Esophagus (tissue), 2 donors: ENCODE results near the gene HIBCH. TPM values are rescaled to one million over a fixed set of nuclear protein-coding genes. Genes with fewer than 3 reads are reported as not detected.
"Not testable (repeated sequence)": the region's sequence is repeated elsewhere in the genome, so short reads cannot be mapped to it uniquely, and the experiment has no call there.

ENCODE experiments used
- H3K27ac ChIP-seq, 2 donors: one replicate each; pipeline ENCODE4 v1.5.1; 2013; ENCODE audit warnings: low read depth in 2 of 2, mild to moderate bottlenecking in 2 of 2, inconsistent platforms in 1 of 2, low read length in 1 of 2, moderate library complexity in 1 of 2
- H3K27me3 ChIP-seq, 2 donors: one replicate each; pipeline ENCODE4 v1.6.1; 2013; ENCODE audit warnings: low read length in 2 of 2, control low read depth in 1 of 2, mild to moderate bottlenecking in 1 of 2; ENCODE audit not compliant: insufficient read depth in 2 of 2, control insufficient read depth in 1 of 2
- H3K36me3 ChIP-seq, 2 donors: one replicate each; pipeline ENCODE4 v1.6.1; 2013; ENCODE audit warnings: low read length in 1 of 2; ENCODE audit not compliant: control insufficient read depth in 2 of 2, insufficient read depth in 2 of 2
- H3K4me1 ChIP-seq, 2 donors: one replicate each; pipeline ENCODE4 v1.6.1; 2013; ENCODE audit warnings: low read length in 1 of 2; ENCODE audit not compliant: control insufficient read depth in 2 of 2, insufficient read depth in 2 of 2
- H3K4me3 ChIP-seq, 2 donors: one replicate each; pipeline ENCODE4 v1.5.1; 2013; ENCODE audit warnings: low read length in 2 of 2, mild to moderate bottlenecking in 2 of 2, low read depth in 1 of 2, moderate library complexity in 1 of 2
- H3K9me3 ChIP-seq, 2 donors: one replicate each; pipeline ENCODE4 v1.6.1; 2013; ENCODE audit warnings: mild to moderate bottlenecking in 2 of 2, low read depth in 1 of 2, low read length in 1 of 2, moderate library complexity in 1 of 2; ENCODE audit not compliant: control insufficient read depth in 2 of 2, insufficient read depth in 1 of 2
- WGBS, 2 donors: extraction: QIAGEN DNeasy Blood & Tissue Kit; methylation state at CpG; one replicate each; pipeline ENCODE4 v1.1.7; 2013; 5-methylcytosine and 5-hydroxymethylcytosine counted together
- polyA plus RNA-seq, 2 donors: library from polyadenylated mRNA; stranded (reverse); fragments of 200-250 nt; gene quantifications; one replicate each; pipeline ENCODE4 v1.2.3, GENCODE V29; 2013
- donor health status: healthy with polysubstance abuse.
- donor health status: Bipolar disorder and iron deficiency.

HIBCH gene
- polyA plus RNA-seq, 2 donors = 17.5 to 32.4 TPM

DNA sequence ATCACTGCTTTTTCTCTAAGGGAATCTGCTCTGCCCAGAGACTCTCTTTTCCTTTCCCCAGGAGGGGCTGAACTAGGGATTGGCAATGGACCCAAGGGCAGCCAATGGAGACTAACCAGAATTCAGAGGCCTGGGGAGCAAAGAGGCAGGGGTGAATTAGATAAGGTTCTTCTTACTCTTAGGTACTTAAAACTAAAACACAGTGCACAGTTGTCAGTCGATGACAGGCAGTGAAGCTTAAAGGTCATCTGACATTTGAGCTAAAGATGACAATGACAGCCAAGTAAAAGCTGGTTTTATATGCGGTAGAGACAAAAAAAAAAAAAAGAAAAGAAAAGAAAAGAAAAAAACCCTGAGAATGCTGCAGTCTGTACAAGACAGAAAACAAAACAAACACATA, 57.8 kb downstream of the HIBCH start:
- WGBS, 2 donors = 74 to 87% methylated on average over 2 of the region's 2 CpGs
- Histone ChIP-seq H3K4me3 (no peak overlapping the region), H3K27ac (no peak overlapping the region), H3K36me3 (peaks cover 3% of the 10 kb centered on the region in 2 donors), H3K4me1 (no peaks in the 10 kb centered on the region), H3K9me3 (no peaks in the 10 kb centered on the region), H3K27me3 (no peaks in the 10 kb centered on the region)

DNA sequence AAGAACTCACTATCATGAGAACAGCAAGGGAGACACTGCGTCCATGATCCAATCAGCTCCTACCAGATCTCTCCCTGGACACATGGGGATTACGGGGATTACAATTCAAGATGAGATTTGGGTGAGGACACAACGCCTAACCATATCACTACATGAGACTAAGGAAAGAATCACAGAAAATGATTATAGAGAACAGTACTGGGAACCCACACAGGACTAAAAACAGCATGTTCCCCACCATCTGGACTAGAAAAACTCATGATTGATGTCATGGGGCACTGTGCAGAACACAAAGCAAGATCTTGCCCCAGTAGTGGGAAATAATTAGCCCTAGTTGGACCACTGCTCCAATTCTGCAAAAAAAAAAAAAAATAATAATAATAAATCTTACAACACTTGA, 63.5 kb downstream of the HIBCH start:
- 98% methylated on average over 3 of the region's 3 CpGs for WGBS, 2 donors
- H3K4me1 ChIP-seq = no peaks in the 10 kb centered on the region
- H3K4me3 ChIP-seq = no peak overlapping the region
- H3K36me3 ChIP-seq = peaks cover 3 to 5% of the 10 kb centered on the region in 2 donors
- H3K9me3 ChIP-seq = no peaks in the 10 kb centered on the region
- no peak overlapping the region for H3K27ac ChIP-seq
- no peaks in the 10 kb centered on the region for H3K27me3 ChIP-seq

DNA sequence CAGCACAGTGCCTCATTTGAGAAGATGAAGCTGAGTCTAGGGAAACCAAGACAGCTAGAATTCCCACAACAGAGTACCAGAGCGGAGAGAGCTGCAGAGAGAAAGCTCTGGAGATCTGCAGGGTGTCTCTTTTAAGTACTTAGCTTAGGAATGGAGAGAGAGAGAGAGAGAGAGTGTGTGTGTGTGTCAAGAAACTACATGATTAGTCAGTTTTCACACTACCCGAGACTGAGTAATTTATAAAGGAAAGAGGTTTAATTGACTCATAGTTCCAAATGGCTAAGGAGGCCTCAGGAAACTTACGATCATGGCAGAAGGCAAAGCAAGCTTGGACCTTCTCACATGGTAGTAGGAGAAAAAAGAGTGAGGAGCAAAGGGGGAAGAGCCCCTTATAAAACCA, 64.0 kb downstream of the HIBCH start:
- Histone ChIP-seq H3K4me3 (no peak overlapping the region), H3K4me1 (no peaks in the 10 kb centered on the region), H3K27ac (no peak overlapping the region), H3K36me3 (peaks cover 3 to 6% of the 10 kb centered on the region in 2 donors), H3K27me3 (no peaks in the 10 kb centered on the region), H3K9me3 (no peaks in the 10 kb centered on the region)
- 88 to 94% methylated on average over 3 of the region's 3 CpGs for WGBS, 2 donors

DNA sequence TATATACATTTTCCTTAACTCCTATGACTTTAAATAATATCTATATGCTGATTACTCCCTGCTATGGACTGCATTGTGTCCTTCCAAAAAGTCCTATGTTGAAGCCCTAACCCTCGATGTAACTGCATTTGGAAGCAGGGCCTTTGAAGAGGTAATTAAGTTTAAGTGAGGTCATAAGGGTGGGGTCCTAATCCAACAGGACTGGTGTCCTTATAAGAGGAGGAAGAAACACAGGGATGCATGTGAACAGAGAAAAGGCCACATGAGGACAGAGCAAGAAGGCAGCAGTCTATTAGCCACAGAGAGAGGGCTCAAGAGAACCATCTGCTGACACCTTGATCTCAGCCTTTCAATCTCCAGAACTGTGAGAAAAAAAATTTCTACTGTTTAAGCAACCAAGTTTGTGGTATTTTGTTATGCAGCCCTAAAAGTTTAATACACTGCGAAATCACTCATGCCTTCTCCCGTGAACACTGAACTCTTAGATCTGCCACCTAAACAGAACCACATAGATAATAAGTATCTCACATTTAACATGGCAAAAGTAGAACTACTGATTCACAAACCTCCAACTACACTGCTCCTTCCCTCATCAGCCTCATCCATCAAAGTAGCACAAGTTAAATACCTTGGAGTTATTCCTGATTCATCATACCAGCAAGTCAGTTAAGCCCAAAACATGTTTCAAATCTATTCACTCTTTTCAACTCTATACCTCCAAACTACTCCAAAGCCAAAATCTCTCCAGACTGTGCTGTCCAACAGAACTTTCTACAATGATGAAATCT, 65.4 kb downstream of the HIBCH start:
- Histone ChIP-seq H3K36me3 (peaks cover 3 to 6% of the 10 kb centered on the region in 2 donors), H3K4me1 (no peaks in the 10 kb centered on the region), H3K9me3 (no peaks in the 10 kb centered on the region), H3K4me3 (no peak overlapping the region), H3K27me3 (no peaks in the 10 kb centered on the region), H3K27ac (no peak overlapping the region)
- WGBS, 2 donors = 91 to 93% methylated on average over 3 of the region's 3 CpGs

DNA sequence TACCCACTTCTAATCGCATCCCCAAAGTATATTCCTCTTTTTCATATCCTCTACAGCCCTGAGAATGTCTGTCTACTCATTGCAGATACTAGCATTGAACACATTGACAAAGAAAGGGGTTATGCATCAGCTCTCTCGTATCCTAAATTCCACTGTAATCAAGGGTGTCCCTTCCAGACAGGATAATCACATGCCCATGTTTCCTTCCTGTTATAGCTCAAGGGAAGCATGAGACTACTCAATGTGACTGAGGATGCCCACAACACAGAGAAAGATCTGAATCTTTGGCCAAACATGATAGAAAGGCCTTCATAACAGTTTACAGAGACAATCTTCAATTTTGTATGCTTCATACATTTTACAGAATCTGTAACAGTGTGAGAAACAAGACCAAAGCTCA, 69.2 kb downstream of the HIBCH start:
- Histone ChIP-seq H3K4me1 (no peaks in the 10 kb centered on the region), H3K4me3 (no peak overlapping the region), H3K27ac (no peak overlapping the region), H3K27me3 (no peaks in the 10 kb centered on the region), H3K9me3 (no peaks in the 10 kb centered on the region), H3K36me3 (peaks cover 0 to 3% of the 10 kb centered on the region in 2 donors)
- WGBS, 2 donors = 87 to 88% methylated on average over 2 of the region's 2 CpGs

DNA sequence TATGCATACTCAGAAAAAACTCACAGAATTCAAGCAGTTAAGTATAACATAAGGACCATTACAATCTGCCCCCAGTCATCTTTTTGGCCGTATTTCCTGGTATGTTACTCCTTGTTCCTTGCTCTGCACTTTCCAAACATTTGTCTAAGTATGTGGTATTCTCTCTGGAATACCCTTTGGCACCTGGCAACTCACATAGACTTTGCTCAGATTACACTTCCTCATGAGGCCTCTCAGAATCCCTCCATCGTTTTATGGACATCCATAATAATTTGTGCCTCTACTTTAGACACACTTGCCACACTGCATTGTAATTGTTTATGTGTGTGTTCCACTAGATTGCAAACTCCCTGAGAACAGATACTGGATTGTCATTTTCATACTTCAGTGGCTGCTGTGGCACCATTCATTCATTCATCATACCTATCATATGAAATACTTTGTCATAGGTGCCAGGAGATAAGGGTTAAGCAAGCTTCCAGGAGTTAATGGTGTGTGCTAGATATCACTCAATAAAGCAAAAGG, 84.0 kb downstream of the HIBCH start:
- H3K9me3 ChIP-seq = no peaks in the 10 kb centered on the region
- H3K4me1 ChIP-seq = no peaks in the 10 kb centered on the region
- WGBS, 2 donors = 80 to 93% methylated on average over 2 of the region's 2 CpGs
- H3K4me3 ChIP-seq = no peak overlapping the region
- no peaks in the 10 kb centered on the region for H3K36me3 ChIP-seq
- no peaks in the 10 kb centered on the region for H3K27me3 ChIP-seq
- no peak overlapping the region for H3K27ac ChIP-seq

DNA sequence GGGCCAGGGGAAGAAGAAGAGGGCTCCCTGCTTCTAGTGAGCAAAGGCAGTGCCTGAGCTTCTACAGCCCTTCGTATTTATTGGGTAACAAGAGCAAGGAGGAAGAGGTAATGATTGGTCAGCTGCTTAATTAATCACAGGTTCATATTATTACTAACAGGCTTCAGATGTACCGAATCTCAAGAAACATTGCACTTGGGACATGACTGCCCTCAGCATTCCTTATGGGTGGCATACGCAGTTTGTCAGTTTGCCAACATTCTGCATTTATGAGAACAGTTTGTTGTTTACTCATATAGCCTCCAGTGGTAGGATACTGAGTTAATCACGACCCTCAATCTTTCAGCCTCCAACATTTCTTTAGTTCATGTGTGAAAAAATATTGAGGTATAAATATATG, 84.5 kb downstream of the HIBCH start:
- H3K27ac ChIP-seq = no peak overlapping the region
- no peaks in the 10 kb centered on the region for H3K4me1 ChIP-seq
- WGBS, 2 donors = 91 to 94% methylated on average over 4 of the region's 4 CpGs
- H3K27me3 ChIP-seq = no peaks in the 10 kb centered on the region
- no peak overlapping the region for H3K4me3 ChIP-seq
- H3K9me3 ChIP-seq = no peaks in the 10 kb centered on the region
- H3K36me3 ChIP-seq = no peaks in the 10 kb centered on the region

DNA sequence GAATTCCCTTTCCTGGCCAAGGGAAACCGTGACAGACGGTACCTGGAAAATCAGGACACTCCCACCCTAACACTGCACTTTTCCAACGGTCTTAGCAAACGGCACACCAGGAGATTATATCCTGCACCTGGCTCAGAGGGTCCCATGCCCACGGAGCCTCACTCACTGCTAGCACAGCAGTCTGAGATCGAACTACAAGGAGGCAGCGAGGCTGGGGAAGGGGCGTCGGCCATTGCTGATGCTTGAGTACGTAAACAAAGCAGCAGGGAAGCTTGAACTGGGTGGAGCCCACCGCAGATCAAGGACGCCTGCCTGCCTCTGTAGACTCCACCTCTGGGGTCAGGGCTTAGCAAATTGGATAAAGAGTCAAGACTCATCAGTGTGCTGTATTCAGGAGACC, 95.6 kb downstream of the HIBCH start:
- 88 to 94% methylated on average over 12 of the region's 12 CpGs for WGBS, 2 donors

DNA sequence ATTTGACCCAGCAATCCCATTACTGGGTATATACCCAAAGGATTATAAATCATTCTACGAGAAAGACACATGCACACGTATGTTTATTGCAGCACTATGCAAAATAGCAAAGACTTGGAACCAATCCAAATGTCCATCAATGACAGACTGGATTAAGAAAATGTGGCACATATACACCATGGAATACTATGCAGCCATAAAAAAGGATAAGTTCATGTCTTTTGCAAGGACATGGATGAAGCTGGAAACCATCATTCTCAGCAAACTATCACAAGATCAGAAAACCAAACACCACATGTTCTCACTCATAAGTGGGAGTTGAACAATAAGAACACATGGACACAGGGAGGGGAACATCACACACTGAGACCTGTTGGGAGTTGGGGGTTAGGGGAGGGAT, 96.9 kb downstream of the HIBCH start:
- H3K36me3 ChIP-seq, H3K27ac ChIP-seq, H3K4me3 ChIP-seq, H3K9me3 ChIP-seq, H3K27me3 ChIP-seq, H3K4me1 ChIP-seq: not testable (repeated sequence)
- WGBS, 2 donors = 92 to 98% methylated on average over 2 of the region's 2 CpGs

More for the DNA sequence above, 95.6 kb downstream of the HIBCH start:
- not testable (repeated sequence) for H3K36me3 ChIP-seq, H3K9me3 ChIP-seq, H3K4me3 ChIP-seq, H3K4me1 ChIP-seq, H3K27me3 ChIP-seq, H3K27ac ChIP-seq

DNA sequence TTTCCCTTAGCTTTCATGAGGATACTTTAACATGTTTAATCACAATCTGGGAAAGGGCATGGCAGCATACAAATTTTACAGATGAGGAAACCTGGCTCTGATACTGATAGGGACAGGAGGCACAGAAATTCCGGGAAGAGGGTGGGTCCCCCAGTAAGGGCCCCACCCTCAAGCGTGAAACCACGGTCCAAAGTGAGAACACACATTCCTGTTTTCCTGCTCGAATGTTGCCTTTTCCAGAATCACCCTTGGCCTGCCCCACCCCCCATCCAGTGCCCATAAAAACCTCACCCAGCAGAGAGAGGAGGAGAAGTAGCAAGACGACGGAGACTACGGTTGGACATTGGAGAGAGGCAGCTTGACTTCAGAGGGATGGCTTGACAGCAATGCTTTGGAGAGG, 98.2 kb downstream of the HIBCH start:
- Histone ChIP-seq H3K27me3 (no peaks in the 10 kb centered on the region), H3K27ac (no peak overlapping the region), H3K36me3 (peaks cover 3 to 5% of the 10 kb centered on the region in 2 donors), H3K4me3 (no peak overlapping the region), H3K4me1 (no peaks in the 10 kb centered on the region), H3K9me3 (peaks cover 4 to 6% of the 10 kb centered on the region in 2 donors)
- 84 to 86% methylated on average over 7 of the region's 7 CpGs for WGBS, 2 donors
